PC-3 (cell line): ENCODE data around the gene CTXN1. TPM values are rescaled to one million over a fixed set of nuclear protein-coding genes. Genes with fewer than 3 reads are reported as not detected.

Experiments
- ATAC-seq: fragments of 200-7000 bp; cut with Tn5 transposase; 2 replicates; pipeline ENCODE4 v1.9.1; 2020; ENCODE audit warnings: mild to moderate bottlenecking, moderate library complexity
- BruUV-seq: library from RNA; stranded (reverse); fragments of 400-500 nt; replicated peaks from 2 replicates; lab custom pipeline; 2021; lab: Mats Ljungman, UMichigan
- CTCF ChIA-PET: fragments of 300-600 bp; sonication (Branson Sonifier 250); formaldehyde crosslinking; loops from one replicate; lab custom pipeline; 2022; ENCODE audit warnings: antibody characterized with exemption; lab: Charles Lee
- POLR2A ChIA-PET: fragments of 300-600 bp; sonication (Branson Sonifier 250); formaldehyde crosslinking; loops from one replicate; lab custom pipeline; 2022; ENCODE audit warnings: antibody characterized with exemption; ENCODE audit not compliant: unreplicated experiment; lab: Charles Lee
- DNase-seq: peaks from one replicate; pipeline ENCODE4 v3.0.0-alpha.2; 2015
- H2AFZ ChIP-seq: fragments of 300-600 bp; sonication (generic); 2 replicates; pipeline ENCODE4 v1.6.0; 2016; ENCODE audit warnings: antibody characterized with exemption, low read length
- H3F3A ChIP-seq: fragments of 300-600 bp; sonication (generic); one replicate; pipeline ENCODE4 v1.6.0; 2017; ENCODE audit warnings: antibody characterized with exemption, low read length, control low read depth, mild to moderate bottlenecking; ENCODE audit not compliant: unreplicated experiment
- H3K27ac ChIP-seq: fragments of 300-600 bp; sonication (generic); 2 replicates; pipeline ENCODE4 v1.5.1; 2016; ENCODE audit warnings: mild to moderate bottlenecking, low read length
- H3K27me3 ChIP-seq: fragments of 300-600 bp; sonication (generic); 2 replicates; pipeline ENCODE4 v1.6.1; 2016; ENCODE audit warnings: low read length, mixed read lengths
- H3K36me3 ChIP-seq: fragments of 300-600 bp; sonication (generic); 2 replicates; pipeline ENCODE4 v1.6.1; 2016; ENCODE audit warnings: low read depth, mixed run types, low read length, mixed read lengths
- H3K4me1 ChIP-seq: fragments of 300-600 bp; sonication (generic); 2 replicates; pipeline ENCODE4 v1.5.1; 2016; ENCODE audit warnings: low read length; ENCODE audit not compliant: insufficient read depth
- H3K4me2 ChIP-seq: fragments of 300-600 bp; sonication (generic); 2 replicates; pipeline ENCODE4 v1.6.0; 2016; ENCODE audit warnings: low read length
- H3K4me3 ChIP-seq: fragments of 300-600 bp; sonication (generic); 2 replicates; pipeline ENCODE4 v1.5.1; 2016; ENCODE audit warnings: mild to moderate bottlenecking, low read length, mixed read lengths
- H3K79me2 ChIP-seq: fragments of 300-600 bp; sonication (generic); 2 replicates; pipeline ENCODE4 v1.6.1; 2017; ENCODE audit warnings: low read length, mixed read lengths
- H3K9ac ChIP-seq: fragments of 300-600 bp; sonication (generic); 2 replicates; pipeline ENCODE4 v1.6.0; 2016; ENCODE audit warnings: mild to moderate bottlenecking, low read length
- H3K9me2 ChIP-seq: fragments of 300-600 bp; sonication (generic); replicated peaks from 2 replicates; pipeline ENCODE4 v1.6.1; 2016; ENCODE audit warnings: mixed run types, low read length, mixed read lengths
- H3K9me3 ChIP-seq: fragments of 300-600 bp; sonication (generic); 2 replicates; pipeline ENCODE4 v1.6.1; 2016; ENCODE audit warnings: low read length, mixed read lengths
- H4K20me1 ChIP-seq: fragments of 300-600 bp; sonication (generic); 2 replicates; pipeline ENCODE4 v1.6.1; 2016; ENCODE audit warnings: low read length, mixed read lengths
- EZH2 ChIP-seq: fragments of 300-600 bp; sonication (generic); IDR thresholded peaks from one replicate; pipeline ENCODE4 v1.6.1; 2017; ENCODE audit warnings: antibody characterized with exemption, mild to moderate bottlenecking, low read length; ENCODE audit not compliant: unreplicated experiment
- EZH2phosphoT487 ChIP-seq: fragments of 300-600 bp; sonication (generic); IDR thresholded peaks from 2 replicates; pipeline ENCODE4 v1.6.1; 2018; ENCODE audit warnings: mild to moderate bottlenecking, antibody characterized with exemption, low read length, borderline replicate concordance
- intact Hi-C: fragments of 100-400 bp; cut with micrococcal nuclease; formaldehyde crosslinking; loops from 2 replicates; pipeline ENCODE4 v1.9.0; 2023
- total RNA-seq: library from RNA; depleted of rRNA; stranded (reverse); fragments of >200 nt; gene quantifications from 2 replicates; pipeline ENCODE4 v1.2.3, GENCODE V29; 2014
- TF ChIP-seq, protein P1 (sequence below): fragments of 300-600 bp; sonication (generic); conservative IDR thresholded peaks from 2 replicates; pipeline ENCODE4 v1.5.1; 2017; ENCODE audit warnings: antibody characterized with exemption, low read depth, mild to moderate bottlenecking, low read length

The CTXN1 gene
- total RNA-seq, 1 experiment from 2014 or later, result 11.4 TPM

DNA sequence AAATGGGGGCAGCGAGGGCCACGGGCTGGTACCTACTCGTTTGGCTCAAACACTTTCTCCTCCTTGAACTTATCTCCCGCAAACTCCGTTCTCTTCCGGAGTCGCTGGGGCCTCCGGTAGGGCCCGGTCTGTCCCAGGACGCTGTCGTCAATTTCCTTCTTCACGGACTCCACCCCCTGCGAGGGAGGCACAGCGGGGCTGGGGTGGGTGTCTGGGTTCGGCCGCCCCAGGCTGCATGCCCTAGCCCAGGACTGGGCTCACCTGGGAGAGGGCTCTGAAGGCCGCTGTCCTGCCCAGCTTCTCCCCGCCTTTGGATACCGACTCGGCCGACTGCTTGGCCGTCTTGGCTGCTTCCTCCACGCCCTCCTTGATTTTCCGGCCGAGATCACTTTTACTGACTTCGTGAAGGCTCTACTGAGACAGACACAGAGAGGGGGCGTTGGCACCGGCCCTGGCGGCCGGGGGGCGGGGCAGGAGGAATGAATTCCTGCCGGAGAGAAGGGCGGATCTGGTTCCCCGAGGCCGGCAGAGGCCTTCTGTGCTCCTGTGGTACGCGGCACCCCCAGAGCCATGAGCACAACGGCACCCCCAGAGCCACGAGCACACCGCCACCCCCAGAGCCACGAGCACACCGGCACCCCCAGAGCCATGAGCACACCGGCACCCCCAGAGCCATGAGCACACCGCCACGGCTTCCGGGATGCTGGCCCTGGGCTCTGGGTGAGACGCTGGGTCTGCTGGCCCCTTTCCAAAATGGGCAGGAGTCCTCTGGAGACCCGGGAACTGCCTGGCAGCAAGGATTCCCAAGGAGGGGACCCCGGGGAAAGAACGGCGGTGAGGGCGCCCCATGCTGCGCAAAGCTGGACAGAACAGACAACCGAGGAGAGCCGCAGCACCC is 8.1 kb upstream of the CTXN1 start:
- DNase-seq (no peak), ATAC-seq (no peak)
- Histone ChIP-seq H4K20me1 (no peaks in the 10 kb centered on the region), H3K9me3 (no peaks in the 10 kb centered on the region), H3K27ac (no peak overlapping the region), H3F3A (no peaks in the 10 kb centered on the region), H2AFZ (no peak overlapping the region), H3K27me3 (no peaks in the 10 kb centered on the region), H3K9me2 (no peaks in the 10 kb centered on the region), H3K4me3 (no peak overlapping the region), H3K4me2 (no peak overlapping the region), H3K9ac (no peak overlapping the region), H3K79me2 (peaks cover 13% of the 10 kb centered on the region), H3K36me3 (peaks cover 76% of the 10 kb centered on the region), H3K4me1 (peaks cover 18% of the 10 kb centered on the region)
- POLR2A ChIA-PET, result interaction anchor here (0.9 kb wide), 1 partner anchor 315 kb away, joined by 3 read pairs; no protein-coding TSS in a partner anchor
- CTCF ChIA-PET, result interaction anchor here (0.6 kb wide), 1 partner anchor 253 kb away, joined by 3 read pairs; the partner anchor contains the start of gene TRAPPC5
- no peak for TF ChIP-seq EZH2
- TF ChIP-seq, protein P1, sequence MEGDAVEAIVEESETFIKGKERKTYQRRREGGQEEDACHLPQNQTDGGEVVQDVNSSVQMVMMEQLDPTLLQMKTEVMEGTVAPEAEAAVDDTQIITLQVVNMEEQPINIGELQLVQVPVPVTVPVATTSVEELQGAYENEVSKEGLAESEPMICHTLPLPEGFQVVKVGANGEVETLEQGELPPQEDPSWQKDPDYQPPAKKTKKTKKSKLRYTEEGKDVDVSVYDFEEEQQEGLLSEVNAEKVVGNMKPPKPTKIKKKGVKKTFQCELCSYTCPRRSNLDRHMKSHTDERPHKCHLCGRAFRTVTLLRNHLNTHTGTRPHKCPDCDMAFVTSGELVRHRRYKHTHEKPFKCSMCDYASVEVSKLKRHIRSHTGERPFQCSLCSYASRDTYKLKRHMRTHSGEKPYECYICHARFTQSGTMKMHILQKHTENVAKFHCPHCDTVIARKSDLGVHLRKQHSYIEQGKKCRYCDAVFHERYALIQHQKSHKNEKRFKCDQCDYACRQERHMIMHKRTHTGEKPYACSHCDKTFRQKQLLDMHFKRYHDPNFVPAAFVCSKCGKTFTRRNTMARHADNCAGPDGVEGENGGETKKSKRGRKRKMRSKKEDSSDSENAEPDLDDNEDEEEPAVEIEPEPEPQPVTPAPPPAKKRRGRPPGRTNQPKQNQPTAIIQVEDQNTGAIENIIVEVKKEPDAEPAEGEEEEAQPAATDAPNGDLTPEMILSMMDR, result no peak; the same call in 1 of the 2 replicates
- no peak for TF ChIP-seq EZH2phosphoT487
- no TSS peak for BruUV-seq
- intact Hi-C loops, result no loop called here

DNA sequence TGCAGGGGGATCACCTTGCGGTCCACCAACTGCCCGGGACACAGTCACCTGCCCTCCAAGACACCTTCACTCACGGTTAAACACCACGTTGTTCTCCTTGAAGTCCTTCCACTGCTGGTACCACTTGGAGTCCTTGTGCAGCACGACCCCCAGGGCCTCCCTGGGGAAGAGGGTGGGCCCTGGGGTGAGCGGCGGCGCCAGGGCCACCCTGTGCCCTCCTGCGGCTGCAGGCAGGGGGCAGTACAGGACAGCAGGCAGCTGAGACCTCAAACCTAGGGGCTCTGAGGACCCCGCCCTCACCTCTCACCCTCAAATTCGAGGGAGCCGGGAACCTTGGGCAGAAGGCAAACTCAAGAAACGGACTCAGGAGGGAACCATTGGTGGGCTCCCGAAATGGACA is 7.5 kb upstream of the CTXN1 start:
- BruUV-seq, result no TSS peak
- intact Hi-C loops, result no loop called here
- POLR2A ChIA-PET, result interaction anchor here (0.9 kb wide), 1 partner anchor 314 kb away, joined by 3 read pairs; no protein-coding TSS in a partner anchor

More for the DNA sequence above, 7.5 kb upstream of the CTXN1 start:
- no peak overlapping the region for H3K4me3 ChIP-seq
- H2AFZ ChIP-seq, result no peak overlapping the region
- H3K9me3 ChIP-seq, result no peaks in the 10 kb centered on the region
- H3K4me2 ChIP-seq, result no peak overlapping the region
- H3K36me3 ChIP-seq, result peaks cover 71% of the 10 kb centered on the region
- no peaks in the 10 kb centered on the region for H3F3A ChIP-seq
- TF ChIP-seq EZH2 (no peak), EZH2phosphoT487 (no peak)
- TF ChIP-seq, protein P1, result peak; percentile 74
- CTCF ChIA-PET, result interaction anchor here (0.6 kb wide), 1 partner anchor 253 kb away, joined by 3 read pairs; the partner anchor contains the start of gene TRAPPC5
- no peaks in the 10 kb centered on the region for H4K20me1 ChIP-seq
- no peaks in the 10 kb centered on the region for H3K9me2 ChIP-seq
- peaks cover 25% of the 10 kb centered on the region for H3K4me1 ChIP-seq
- H3K79me2 ChIP-seq, result 0 out of 2 replicates have a peak, but pooled peaks cover 8% of the 10 kb centered on the region
- no peaks in the 10 kb centered on the region for H3K27me3 ChIP-seq
- DNase-seq, result no peak
- H3K9ac ChIP-seq, result no peak overlapping the region
- ATAC-seq, result no peak
- no peak overlapping the region for H3K27ac ChIP-seq
